ENCODE results near the gene TAS2R4. TPM values are rescaled to one million over a fixed set of nuclear protein-coding genes. Genes with fewer than 3 reads are reported as not detected.

The TAS2R4 gene, protein sequence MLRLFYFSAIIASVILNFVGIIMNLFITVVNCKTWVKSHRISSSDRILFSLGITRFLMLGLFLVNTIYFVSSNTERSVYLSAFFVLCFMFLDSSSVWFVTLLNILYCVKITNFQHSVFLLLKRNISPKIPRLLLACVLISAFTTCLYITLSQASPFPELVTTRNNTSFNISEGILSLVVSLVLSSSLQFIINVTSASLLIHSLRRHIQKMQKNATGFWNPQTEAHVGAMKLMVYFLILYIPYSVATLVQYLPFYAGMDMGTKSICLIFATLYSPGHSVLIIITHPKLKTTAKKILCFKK
- total RNA-seq (1 to 10 TPM in 1 of 2 donors, under 1 TPM in 1; 0.99 to 1.1 TPM), polyA plus RNA-seq (ENCODE audit: insufficient read length in 6 of 6) (1 to 10 TPM; 4.6 to 6.3 (median 5.5) TPM)
- long read RNA-seq, donor 1, transcript TAS2R4-201 (1 exons, 2,378 nt): major isoform, 9 of 9 reads
- long read RNA-seq, donor 1, partial matches to known transcripts: 0 of 9 reads
- long read RNA-seq, donor 1, other reads (novel, unspliced or antisense): 0 of 9 reads
- long read RNA-seq, donor 2, transcript TAS2R4-201 (1 exons, 2,378 nt): major isoform, 8 of 8 reads
- long read RNA-seq, donor 2, partial matches to known transcripts: 0 of 8 reads
- long read RNA-seq, donor 2, other reads (novel, unspliced or antisense): 0 of 8 reads
- long read RNA-seq, donor 3, partial matches to known transcripts: 0 of 3 reads
- long read RNA-seq, donor 3, other reads (novel, unspliced or antisense): 0 of 3 reads
- long read RNA-seq, donor 4: 0 reads
- long read RNA-seq, donor 5, partial matches to known transcripts: 0 of 3 reads
- long read RNA-seq, donor 5, other reads (novel, unspliced or antisense): 0 of 3 reads
- long read RNA-seq, donor 6, partial matches to known transcripts: 0 of 3 reads
- long read RNA-seq, donor 6, other reads (novel, unspliced or antisense): 0 of 3 reads
- long read RNA-seq, donor 7, partial matches to known transcripts: 0 of 2 reads
- long read RNA-seq, donor 7, other reads (novel, unspliced or antisense): 0 of 2 reads
- long read RNA-seq, donor 8, transcript TAS2R4-201 (1 exons, 2,378 nt): major isoform, 5 of 5 reads
- long read RNA-seq, donor 8, partial matches to known transcripts: 0 of 5 reads
- long read RNA-seq, donor 8, other reads (novel, unspliced or antisense): 0 of 5 reads
- long read RNA-seq, donor 9: 0 reads
- long read RNA-seq, donor 10: 0 reads
- long read RNA-seq, donor 11, partial matches to known transcripts: 0 of 1 reads
- long read RNA-seq, donor 11, other reads (novel, unspliced or antisense): 0 of 1 reads
- long read RNA-seq, donor 12, transcript TAS2R4-201 (1 exons, 2,378 nt): major isoform, 13 of 13 reads
- long read RNA-seq, donor 12, partial matches to known transcripts: 0 of 13 reads
- long read RNA-seq, donor 12, other reads (novel, unspliced or antisense): 0 of 13 reads

DNA sequence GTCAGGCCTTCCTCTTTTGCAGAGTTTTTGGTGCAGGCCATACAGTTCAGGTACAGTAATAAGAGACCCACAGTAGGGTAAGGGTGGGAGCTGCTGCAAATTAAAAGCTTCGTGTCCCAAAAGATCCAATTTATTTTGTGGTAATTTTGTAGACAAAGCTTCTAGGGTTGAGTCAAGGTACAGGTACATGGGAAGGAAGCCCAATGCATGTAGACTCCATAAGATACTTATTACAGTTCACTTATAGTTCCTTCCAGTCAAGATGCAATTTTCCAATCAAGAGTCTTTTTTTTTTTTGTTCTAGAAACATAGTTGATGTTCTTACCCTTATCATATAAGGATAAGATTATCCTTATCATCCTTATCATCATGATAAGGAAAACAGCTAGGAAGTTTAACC is at the start of gene TAS2R4:
Gene TAS2R4, plus strand, starts transcription at position 301 of the 400 bp plus-strand sequence. CDS start 1,815 bp downstream, outside the sequence.
- Histone ChIP-seq H3K4me3 (no peak within 1 kb of the TSS), H3K27me3 (no peaks in the 10 kb centered on the region), H3K27ac (no peak within 1 kb of the TSS), H3K9me3 (peaks cover 0 to 6% of the 10 kb centered on the region in 2 donors), H3K36me3 (peaks cover 0 to 30% of the 10 kb centered on the region in 2 donors), H3K4me1 (no peaks in the 10 kb centered on the region)
- DNase-seq (no peak), ATAC-seq (no peak)
- intact Hi-C loops (cut with DNase I): no loop called here
- TF ChIP-seq, protein P1, sequence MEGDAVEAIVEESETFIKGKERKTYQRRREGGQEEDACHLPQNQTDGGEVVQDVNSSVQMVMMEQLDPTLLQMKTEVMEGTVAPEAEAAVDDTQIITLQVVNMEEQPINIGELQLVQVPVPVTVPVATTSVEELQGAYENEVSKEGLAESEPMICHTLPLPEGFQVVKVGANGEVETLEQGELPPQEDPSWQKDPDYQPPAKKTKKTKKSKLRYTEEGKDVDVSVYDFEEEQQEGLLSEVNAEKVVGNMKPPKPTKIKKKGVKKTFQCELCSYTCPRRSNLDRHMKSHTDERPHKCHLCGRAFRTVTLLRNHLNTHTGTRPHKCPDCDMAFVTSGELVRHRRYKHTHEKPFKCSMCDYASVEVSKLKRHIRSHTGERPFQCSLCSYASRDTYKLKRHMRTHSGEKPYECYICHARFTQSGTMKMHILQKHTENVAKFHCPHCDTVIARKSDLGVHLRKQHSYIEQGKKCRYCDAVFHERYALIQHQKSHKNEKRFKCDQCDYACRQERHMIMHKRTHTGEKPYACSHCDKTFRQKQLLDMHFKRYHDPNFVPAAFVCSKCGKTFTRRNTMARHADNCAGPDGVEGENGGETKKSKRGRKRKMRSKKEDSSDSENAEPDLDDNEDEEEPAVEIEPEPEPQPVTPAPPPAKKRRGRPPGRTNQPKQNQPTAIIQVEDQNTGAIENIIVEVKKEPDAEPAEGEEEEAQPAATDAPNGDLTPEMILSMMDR (IDR thresholded peaks at IDR 0.05): no peak

DNA sequence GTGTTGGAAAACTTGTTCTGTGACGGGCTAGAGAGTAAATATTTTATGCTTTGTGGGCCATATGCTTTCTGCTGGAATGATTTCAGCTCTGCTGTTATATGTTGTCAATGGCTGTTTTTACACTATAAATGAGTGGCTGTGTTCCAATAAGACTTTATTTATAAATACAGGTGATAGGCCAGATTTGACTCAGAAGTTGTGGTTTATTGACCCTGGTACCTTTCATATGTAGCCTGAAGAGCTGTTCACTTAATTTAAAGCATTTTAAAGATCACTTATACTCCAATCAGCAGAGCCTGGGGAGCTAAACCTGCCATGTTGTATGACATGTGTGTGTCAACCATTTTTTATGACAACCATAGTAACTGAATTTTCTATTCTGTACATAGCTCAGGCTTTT is 47.5 kb upstream of the TAS2R4 start:
- intact Hi-C loops (cut with DNase I): loop anchor here in 1 of 2 donors (5.0 kb wide), 1 partner anchor 77 kb away; no protein-coding TSS in a partner anchor
- Histone ChIP-seq H3K9me3 (no peaks in the 10 kb centered on the region), H3K27ac (no peak overlapping the region), H3K27me3 (no peaks in the 10 kb centered on the region), H3K4me1 (no peaks in the 10 kb centered on the region), H3K4me3 (no peak overlapping the region), H3K36me3 (no peaks in the 10 kb centered on the region)
- ATAC-seq: no peak
- TF ChIP-seq, protein P1 (IDR thresholded peaks at IDR 0.05): no peak
- DNase-seq: no peak

DNA sequence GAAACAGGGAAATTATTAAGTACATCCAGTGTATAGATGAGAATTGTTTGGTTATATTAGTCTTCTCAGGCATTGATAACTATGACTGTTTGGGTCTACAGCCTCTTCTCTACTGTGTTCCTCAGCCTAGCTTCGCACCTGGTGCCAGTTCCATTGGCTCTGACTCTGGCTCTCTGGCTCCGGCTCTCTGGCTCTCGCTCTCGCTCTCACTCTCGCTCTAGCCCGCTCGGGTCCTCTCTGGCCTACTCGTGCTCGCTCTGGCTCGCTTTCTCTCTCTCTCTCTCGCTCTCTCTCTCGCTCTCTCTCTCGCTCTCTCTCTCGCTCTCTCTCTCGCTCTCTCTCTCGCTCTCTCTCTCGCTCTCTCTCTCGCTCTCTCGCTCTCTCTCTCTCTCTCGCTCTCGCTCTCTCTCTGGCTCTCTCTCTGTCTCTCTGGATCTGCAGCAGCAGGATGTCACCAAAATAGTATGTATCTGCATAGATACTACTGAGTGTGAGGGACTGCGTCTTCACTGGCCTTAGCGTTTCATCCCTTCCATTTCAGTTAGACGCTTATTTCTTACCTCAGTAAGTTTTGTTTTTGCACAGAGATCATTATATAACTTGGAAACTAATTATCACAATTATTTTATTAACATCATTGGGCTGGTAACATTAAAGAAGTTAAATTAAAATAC is 44.9 kb upstream of the TAS2R4 start:
- TF ChIP-seq, protein P1 (IDR thresholded peaks at IDR 0.05): no peak
- intact Hi-C loops (cut with DNase I): no loop called here
- ATAC-seq: no peak

DNA sequence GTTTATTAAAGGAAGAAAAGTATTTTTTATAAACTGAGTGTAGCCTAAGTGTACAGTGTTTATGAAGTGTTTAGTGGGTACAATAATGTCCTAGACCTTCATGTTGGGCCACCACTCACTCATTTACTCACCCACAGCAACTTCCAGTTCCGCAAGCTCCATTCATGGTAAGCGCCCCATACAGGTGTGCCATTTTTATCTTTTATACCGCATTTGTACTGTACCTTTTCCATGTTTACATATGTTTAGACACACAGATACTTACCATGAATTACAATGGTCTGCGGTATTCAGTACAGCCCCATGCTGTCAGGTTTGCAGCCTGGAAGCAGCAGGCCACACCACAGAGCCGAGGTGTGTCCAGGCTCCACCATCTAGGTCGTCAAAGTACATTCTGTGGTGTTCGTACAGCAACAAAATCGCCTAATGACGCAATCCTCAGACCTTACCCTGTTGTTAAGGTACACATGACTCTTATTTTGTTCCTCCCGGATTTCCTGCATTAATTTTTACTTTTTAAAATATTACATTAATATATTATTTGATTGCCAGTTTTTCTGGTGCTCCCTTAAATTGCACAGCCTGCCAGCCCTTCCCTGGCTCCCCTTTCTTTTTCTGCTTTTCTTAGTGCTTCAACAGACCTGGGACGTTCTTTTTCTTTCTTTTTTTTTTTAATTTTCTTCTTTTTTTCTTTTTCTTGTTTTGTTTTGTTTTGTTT is 39.2 kb upstream of the TAS2R4 start:
- intact Hi-C loops (cut with DNase I): no loop called here
- Histone ChIP-seq H3K27me3 (no peaks in the 10 kb centered on the region), H3K4me1 (peaks cover 5 to 29% of the 10 kb centered on the region in 2 donors), H3K9me3 (no peaks in the 10 kb centered on the region), H3K36me3 (peaks cover 0 to 20% of the 10 kb centered on the region in 2 donors), H3K27ac (peak overlapping the region; percentile 81 to 92), H3K4me3 (peak overlapping the region; percentile 60 to 69)
- TF ChIP-seq, protein P1 (IDR thresholded peaks at IDR 0.05): no peak
- DNase-seq: no peak
- peak; percentile 32 for ATAC-seq

More for the DNA sequence above, 44.9 kb upstream of the TAS2R4 start:
- no peak for DNase-seq
- Histone ChIP-seq H3K4me3 (no peak overlapping the region), H3K4me1 (no peaks in the 10 kb centered on the region), H3K27ac (no peak overlapping the region), H3K36me3 (no peaks in the 10 kb centered on the region), H3K9me3 (no peaks in the 10 kb centered on the region), H3K27me3 (no peaks in the 10 kb centered on the region)

All from left lung (tissue), 14 donors.